Esophagus muscularis mucosa (tissue), 4 donors: ENCODE results near the gene IDNK. TPM values are rescaled to one million over a fixed set of nuclear protein-coding genes. Genes with fewer than 3 reads are reported as not detected.

Experiments used
- DNase-seq: peaks from one replicate; pipeline ENCODE4 v3.0.0-alpha.2; 2017; ENCODE audit errors: extremely low spot score
- H3K27ac ChIP-seq, 4 donors: fragments of 200-600 bp; sonication (generic); replicated peaks in 1 of 4; 1 replicate in 3 of 4; 2 replicates in 1 of 4; pipeline ENCODE4 v1.5.1; 2016 to 2019; ENCODE audit warnings: mild to moderate bottlenecking in 1 of 4
- H3K27me3 ChIP-seq, 4 donors: fragments of 200-600 bp; sonication (generic); one replicate each; pipeline versions ENCODE4 v1.5.1 to v1.6.0; 2016 to 2019
- H3K36me3 ChIP-seq, 4 donors: fragments of 200-600 bp; sonication (generic); one replicate each; pipeline ENCODE4 v1.5.1; 2016 to 2019
- H3K4me1 ChIP-seq, 4 donors: fragments of 200-600 bp; sonication (generic); one replicate each; pipeline ENCODE4 v1.5.1; 2016 to 2019
- H3K4me3 ChIP-seq, 4 donors: fragments of 200-600 bp; sonication (generic); 1 replicate in 2 of 4; 2 replicates in 2 of 4; pipeline ENCODE4 v1.5.1; 2016 to 2019; ENCODE audit warnings: mild to moderate bottlenecking in 4 of 4, moderate library complexity in 1 of 4
- H3K9me3 ChIP-seq, 4 donors: fragments of 200-600 bp; sonication (generic); 1 replicate in 3 of 4; 2 replicates in 1 of 4; pipeline ENCODE4 v1.5.1; 2016 to 2019
- EP300 ChIP-seq: sonication (generic); formaldehyde crosslinking; IDR thresholded peaks from one replicate; pipeline ENCODE4 v1.6.1; 2017; ENCODE audit warnings: antibody characterized with exemption
- POLR2A ChIP-seq: fragments of 450-650 bp; IDR thresholded peaks from one replicate; pipeline ENCODE4 v1.6.1; 2017; ENCODE audit warnings: antibody characterized with exemption, moderate library complexity, mild to moderate bottlenecking, low read depth
- POLR2AphosphoS5 ChIP-seq, 2 donors: sonication (generic); formaldehyde crosslinking; IDR thresholded peaks; one replicate each; pipeline ENCODE4 v1.6.1; 2017; ENCODE audit warnings: antibody characterized with exemption in 2 of 2
- WGBS: methylation state at CpG from one replicate; pipeline ENCODE4 v1.1.5; 2018; 5-methylcytosine and 5-hydroxymethylcytosine counted together
- intact Hi-C: fragments of 100-400 bp; cut with DNase I; formaldehyde crosslinking; loops from one replicate; pipeline ENCODE4 v1.15.1; 2023
- small RNA-seq, 3 donors: library from RNA; depleted of rRNA; stranded (forward); fragments of <200 nt; gene quantifications; one replicate each; pipeline ENCODE3, GENCODE V24; 2016
- total RNA-seq, 4 donors: library from RNA; depleted of rRNA; stranded (reverse); fragments of >200 nt; gene quantifications; one replicate each; pipeline versions ENCODE4 v1.1.0 to v1.2.1, GENCODE V29; 2016
- TF ChIP-seq, protein P1 (sequence below), 3 experiments: fragments of 200-600 bp in 2 of 3; fragments of 450-650 bp in 1 of 3; sonication (generic) in 2 of 3; IDR thresholded peaks; one replicate each; pipeline ENCODE4 v1.5.1; 2017 to 2019; ENCODE audit warnings: antibody characterized with exemption in 3 of 3, mild to moderate bottlenecking in 2 of 3, moderate library complexity in 1 of 3

The IDNK gene
- total RNA-seq, 4 donors from 2014 or later, result 4.6 to 9.3 (median 5.9) TPM

DNA sequence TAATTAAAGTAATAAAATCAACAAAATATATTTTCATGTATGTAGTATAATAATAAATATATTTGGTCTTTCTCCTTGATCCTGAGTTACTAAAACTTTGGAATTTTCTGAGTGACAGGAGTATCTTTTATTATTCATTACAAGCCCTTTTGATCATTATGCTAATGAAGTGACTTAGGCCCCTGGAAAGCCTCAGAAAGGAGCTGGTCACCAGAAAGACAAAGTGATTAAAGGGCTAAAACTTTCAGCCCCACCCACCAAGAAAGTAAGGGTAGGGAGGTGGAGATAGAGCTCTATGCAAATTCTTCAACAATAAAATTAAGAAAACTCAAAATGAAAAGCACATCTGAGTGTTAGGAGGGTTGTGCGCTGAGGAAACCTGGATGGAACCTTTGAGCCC, 57.3 kb downstream of the IDNK start:
- Histone ChIP-seq H3K27ac (no peak overlapping the region), H3K4me1 (peaks cover 0 to 5% (median 4%) of the 10 kb centered on the region in 4 donors), H3K9me3 (no peaks in the 10 kb centered on the region), H3K36me3 (peaks cover 33 to 75% (median 52%) of the 10 kb centered on the region in 4 donors), H3K4me3 (no peak overlapping the region), H3K27me3 (no peaks in the 10 kb centered on the region)
- intact Hi-C loops, result no loop called here
- 94% methylated on average over 1 of the region's 1 CpG for WGBS
- DNase-seq, result no peak
- TF ChIP-seq EP300, result no peak
- TF ChIP-seq POLR2A, result no peak
- no peak for TF ChIP-seq POLR2AphosphoS5 (IDR thresholded peaks at IDR 0.05)
- TF ChIP-seq, protein P1, sequence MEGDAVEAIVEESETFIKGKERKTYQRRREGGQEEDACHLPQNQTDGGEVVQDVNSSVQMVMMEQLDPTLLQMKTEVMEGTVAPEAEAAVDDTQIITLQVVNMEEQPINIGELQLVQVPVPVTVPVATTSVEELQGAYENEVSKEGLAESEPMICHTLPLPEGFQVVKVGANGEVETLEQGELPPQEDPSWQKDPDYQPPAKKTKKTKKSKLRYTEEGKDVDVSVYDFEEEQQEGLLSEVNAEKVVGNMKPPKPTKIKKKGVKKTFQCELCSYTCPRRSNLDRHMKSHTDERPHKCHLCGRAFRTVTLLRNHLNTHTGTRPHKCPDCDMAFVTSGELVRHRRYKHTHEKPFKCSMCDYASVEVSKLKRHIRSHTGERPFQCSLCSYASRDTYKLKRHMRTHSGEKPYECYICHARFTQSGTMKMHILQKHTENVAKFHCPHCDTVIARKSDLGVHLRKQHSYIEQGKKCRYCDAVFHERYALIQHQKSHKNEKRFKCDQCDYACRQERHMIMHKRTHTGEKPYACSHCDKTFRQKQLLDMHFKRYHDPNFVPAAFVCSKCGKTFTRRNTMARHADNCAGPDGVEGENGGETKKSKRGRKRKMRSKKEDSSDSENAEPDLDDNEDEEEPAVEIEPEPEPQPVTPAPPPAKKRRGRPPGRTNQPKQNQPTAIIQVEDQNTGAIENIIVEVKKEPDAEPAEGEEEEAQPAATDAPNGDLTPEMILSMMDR (IDR thresholded peaks at IDR 0.05), result no peak

DNA sequence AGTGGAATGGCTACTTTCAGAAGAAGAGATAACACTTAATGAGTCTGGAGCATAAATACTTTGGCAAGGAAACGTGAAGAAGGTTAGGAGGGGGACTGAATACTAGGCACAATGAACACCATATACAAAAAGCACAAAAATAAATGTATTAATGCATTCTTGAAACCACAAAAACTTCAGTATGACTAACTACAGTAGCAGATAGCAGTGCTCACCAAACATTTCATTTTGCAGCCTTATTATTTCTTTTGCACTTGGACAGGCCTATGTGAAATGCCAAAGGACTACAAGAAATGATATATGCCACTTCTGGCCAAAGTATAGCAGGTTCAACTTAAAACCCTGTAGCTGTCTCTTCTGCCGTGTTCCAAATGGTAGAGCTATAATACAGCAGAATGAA, 58.5 kb downstream of the IDNK start:
- no peak for DNase-seq
- no peaks in the 10 kb centered on the region for H3K9me3 ChIP-seq
- TF ChIP-seq POLR2AphosphoS5 (IDR thresholded peaks at IDR 0.05), result no peak
- no peak for TF ChIP-seq POLR2A
- TF ChIP-seq EP300, result no peak
- TF ChIP-seq, protein P1 (IDR thresholded peaks at IDR 0.05), result no peak
- intact Hi-C loops, result no loop called here
- peaks cover 33 to 63% (median 46%) of the 10 kb centered on the region in 4 donors for H3K36me3 ChIP-seq
- no peak overlapping the region for H3K27ac ChIP-seq
- no peaks in the 10 kb centered on the region for H3K27me3 ChIP-seq
- H3K4me3 ChIP-seq, result no peak overlapping the region
- peaks cover 0 to 14% (median 5%) of the 10 kb centered on the region in 4 donors for H3K4me1 ChIP-seq
- WGBS, result 97% methylated on average over 2 of the region's 2 CpGs

DNA sequence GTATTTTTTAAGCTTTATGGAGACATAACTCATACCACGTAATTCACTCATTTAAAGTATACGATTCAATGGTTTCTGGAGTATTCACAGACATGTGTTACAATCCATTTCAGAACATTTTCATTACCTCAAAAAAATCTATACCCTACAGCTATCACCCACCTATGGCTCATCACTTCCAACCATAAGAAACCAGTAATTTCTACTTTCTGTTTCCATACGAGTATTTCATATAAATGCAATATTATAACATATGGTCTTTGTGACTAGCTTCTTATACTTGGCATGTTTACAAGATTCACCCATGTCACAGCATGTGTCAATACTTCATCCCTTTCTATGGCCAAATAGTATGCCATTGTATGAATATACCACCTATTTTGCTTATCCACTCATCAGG, 66.0 kb downstream of the IDNK start:
- TF ChIP-seq EP300 (no peak), POLR2AphosphoS5 (IDR thresholded peaks at IDR 0.05) (no peak), POLR2A (no peak)
- TF ChIP-seq, protein P1 (IDR thresholded peaks at IDR 0.05), result no peak
- no peaks in the 10 kb centered on the region for H3K27me3 ChIP-seq
- no peak overlapping the region for H3K27ac ChIP-seq
- DNase-seq, result no peak
- WGBS, result 84% methylated on average over 3 of the region's 3 CpGs
- intact Hi-C loops, result no loop called here
- H3K4me1 ChIP-seq, result peaks cover 19 to 77% (median 57%) of the 10 kb centered on the region in 4 donors
- no peak overlapping the region for H3K4me3 ChIP-seq
- no peaks in the 10 kb centered on the region for H3K9me3 ChIP-seq
- H3K36me3 ChIP-seq, result peaks cover 0 to 5% (median 0%) of the 10 kb centered on the region in 4 donors

DNA sequence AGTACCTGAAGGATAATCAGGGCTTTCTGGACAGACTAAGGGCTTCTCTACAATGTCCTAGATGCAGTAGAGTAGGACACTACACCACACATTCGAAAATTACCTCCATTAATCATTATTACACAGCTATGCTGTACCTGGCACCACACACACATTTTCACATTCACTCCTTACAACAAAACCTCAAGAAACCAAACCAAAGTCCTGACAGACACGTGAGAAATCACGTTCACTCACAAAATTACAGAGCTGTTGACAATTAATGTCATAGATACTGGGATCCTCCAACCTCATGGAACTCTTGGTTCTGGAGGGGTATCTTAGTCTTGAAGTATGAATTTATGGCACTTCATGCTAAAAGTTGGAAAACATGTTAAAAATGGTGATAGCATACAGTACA, 68.5 kb downstream of the IDNK start:
- intact Hi-C loops, result no loop called here
- Histone ChIP-seq H3K36me3 (no peaks in the 10 kb centered on the region), H3K4me3 (no peak overlapping the region), H3K27me3 (no peaks in the 10 kb centered on the region), H3K27ac (no peak overlapping the region), H3K4me1 (peaks cover 19 to 91% (median 71%) of the 10 kb centered on the region in 4 donors), H3K9me3 (no peaks in the 10 kb centered on the region)
- whole genome bisulfite sequencing, result 87% methylated on average over 3 of the region's 3 CpGs
- DNase-seq, result no peak
- TF ChIP-seq, protein P1 (IDR thresholded peaks at IDR 0.05), result no peak
- TF ChIP-seq EP300 (no peak), POLR2AphosphoS5 (IDR thresholded peaks at IDR 0.05) (no peak), POLR2A (no peak)

Small RNA genes within 50 kb of the gene (small RNA-seq; reads per million reads assigned to genes)
- 0 reads per million in 3 donors for gene RNU4-15P

Other genes starting within 250 kb of the IDNK start
- gene FRMD3, start 84.7 kb upstream of the IDNK start, total RNA-seq, result 10 to 100 TPM in 3 of 4 donors, 1 to 10 TPM in 1; 7.9 to 13.4 (median 11.8) TPM
- gene UBQLN1, start 84.8 kb downstream of the IDNK start, total RNA-seq, result 100 to 1,000 TPM; 112 to 123 (median 119) TPM
- gene GKAP1, start 194.6 kb downstream of the IDNK start, total RNA-seq, result 10 to 100 TPM; 12.3 to 22.4 (median 13.4) TPM